Transverse colon (tissue), 3 donors: ENCODE data around the gene LEF1.

Experiments used
- CTCF ChIP-seq, 5 experiments: fragments of 200-600 bp in 3 of 5; fragments of 450-650 bp in 2 of 5; sonication (generic) in 3 of 5; IDR thresholded peaks; 1 replicate in 2 of 5; 2 replicates in 3 of 5; pipeline ENCODE4 v1.5.1; 2016 to 2017; ENCODE audit warnings: antibody characterized with exemption in 5 of 5, inconsistent platforms in 3 of 5, mild to moderate bottlenecking in 2 of 5, moderate library complexity in 1 of 5
- EP300 ChIP-seq: sonication (generic); formaldehyde crosslinking; IDR thresholded peaks from one replicate; pipeline ENCODE4 v1.6.1; 2017; ENCODE audit warnings: antibody characterized with exemption, low read depth
- POLR2A ChIP-seq: fragments of 450-650 bp; IDR thresholded peaks from one replicate; pipeline ENCODE4 v1.6.1; 2016; ENCODE audit warnings: antibody characterized with exemption, mild to moderate bottlenecking, moderate library complexity

- no peak for TF ChIP-seq CTCF (IDR thresholded peaks at IDR 0.05)
- no peak for TF ChIP-seq POLR2A
- TF ChIP-seq EP300 = no peak
Observed at GRCh38 chr4:108204518-108204917, 35.8 kb upstream of the LEF1 start.
